Natural killer cell (primary cell): Measurements from ENCODE around the gene GPR25. TPM values are rescaled to one million over a fixed set of nuclear protein-coding genes. Genes with fewer than 3 reads are reported as not detected.

Experiments
- ATAC-seq, 3 donors: fragments of 150-1000 bp in 2 of 3; fragments of 200-7000 bp in 1 of 3; cut with Tn5 transposase; 1 replicate in 1 of 3; 2 replicates in 2 of 3; pipeline ENCODE4 v1.10.0; 2021; ENCODE audit warnings: mild to moderate bottlenecking in 2 of 3, moderate library complexity in 2 of 3
- DNase-seq, 2 donors: peaks; one replicate each; pipeline versions ENCODE4 v3.0.0 to v3.0.0-alpha.2; 2013 to 2021; ENCODE audit warnings: mixed read lengths in 1 of 2
- H3K27ac ChIP-seq: one replicate; pipeline ENCODE4 v1.5.1; 2013; ENCODE audit warnings: mild to moderate bottlenecking, low read length
- H3K27me3 ChIP-seq: one replicate; pipeline ENCODE4 v1.6.1; 2013; ENCODE audit warnings: low read length; ENCODE audit not compliant: control insufficient read depth, insufficient read depth
- H3K36me3 ChIP-seq: one replicate; pipeline ENCODE4 v1.6.1; 2013; ENCODE audit warnings: low read length; ENCODE audit not compliant: control insufficient read depth, insufficient read depth
- H3K4me1 ChIP-seq: one replicate; pipeline ENCODE4 v1.6.1; 2013; ENCODE audit warnings: low read length; ENCODE audit not compliant: control insufficient read depth, insufficient read depth
- H3K4me3 ChIP-seq: one replicate; pipeline ENCODE4 v1.5.1; 2013; ENCODE audit warnings: low read length
- H3K9me3 ChIP-seq: one replicate; pipeline ENCODE4 v1.6.1; 2013; ENCODE audit warnings: low read length; ENCODE audit not compliant: control insufficient read depth, insufficient read depth
- H3K27ac Mint-ChIP-seq, 2 donors: one replicate each; pipeline ENCODE4 v1.8.0; 2022; ENCODE audit warnings: mild to moderate bottlenecking in 2 of 2, mixed read lengths in 2 of 2, moderate library complexity in 1 of 2
- H3K27me3 Mint-ChIP-seq, 2 donors: one replicate each; pipeline ENCODE4 v1.8.0; 2022; ENCODE audit warnings: low read depth in 2 of 2, mixed read lengths in 2 of 2
- H3K36me3 Mint-ChIP-seq: one replicate; pipeline ENCODE4 v1.8.0; 2022; ENCODE audit warnings: mixed read lengths
- H3K4me1 Mint-ChIP-seq, 2 donors: one replicate each; pipeline ENCODE4 v1.8.0; 2022; ENCODE audit warnings: mixed read lengths in 2 of 2
- H3K4me3 Mint-ChIP-seq: one replicate; pipeline ENCODE4 v1.8.0; 2022; ENCODE audit warnings: mild to moderate bottlenecking, moderate library complexity, mixed read lengths
- H3K9me3 Mint-ChIP-seq, 2 donors: one replicate each; pipeline ENCODE4 v1.8.0; 2022; ENCODE audit warnings: mixed read lengths in 2 of 2
- CTCF ChIP-seq: fragments of 200-600 bp; IDR thresholded peaks from one replicate; pipeline ENCODE4 v1.8.0; 2022; ENCODE audit warnings: antibody characterized with exemption
- WGBS: methylation state at CpG from one replicate; pipeline ENCODE4 v1.1.7; 2013; ENCODE audit warnings: missing lambda C conversion rate; ENCODE audit not compliant: insufficient coverage; 5-methylcytosine and 5-hydroxymethylcytosine counted together
- intact Hi-C: fragments of 100-400 bp; cut with micrococcal nuclease; formaldehyde crosslinking; loops from one replicate; pipeline ENCODE4 v1.14.2; 2022
- total RNA-seq, 4 donors: library from RNA; stranded (reverse); fragments of 120-200 nt in 1 of 4; gene quantifications; one replicate each; pipeline versions ENCODE4 v1.2.3 to v1.2.4, GENCODE V29; 2013 to 2022

The GPR25 gene
- total RNA-seq, 3 donors from 2014 or later (not counting 1 experiment from before 2014, with no cell fraction given) = 2.1 to 9.4 (median 2.7) TPM

GRCh38 chr1:200886594-200886993 is 13.8 kb downstream of the GPR25 start:
- Mint-ChIP-seq H3K36me3 (no peaks in the 10 kb centered on the region), H3K4me1 (peaks cover 76 to 77% of the 10 kb centered on the region in 2 donors), H3K9me3 (no peaks in the 10 kb centered on the region), H3K4me3 (peak overlapping the region; percentile 89), H3K27me3 (peaks cover 0 to 2% of the 10 kb centered on the region in 2 donors), H3K27ac (peak overlapping the region; percentile 92 to 93)
- 100% methylated on average over 2 of the region's 2 CpGs for WGBS
- no peak for DNase-seq
- no peak for TF ChIP-seq CTCF
- no peak overlapping the region for H3K4me3 ChIP-seq
- intact Hi-C loops = loop anchor here (5.0 to 10.0 kb wide), 2 partner anchors 136 to 732 kb away; partner anchors contain the start of gene KIF21B
- H3K9me3 ChIP-seq = no peaks in the 10 kb centered on the region
- H3K4me1 ChIP-seq = peaks cover 72% of the 10 kb centered on the region
- ATAC-seq = no peak
- peak overlapping the region; percentile 31 for H3K27ac ChIP-seq
- peaks cover 3% of the 10 kb centered on the region for H3K27me3 ChIP-seq
- H3K36me3 ChIP-seq = no peaks in the 10 kb centered on the region

GRCh38 chr1:200887036-200887435 is 14.3 kb downstream of the GPR25 start:
- Histone ChIP-seq H3K9me3 (no peaks in the 10 kb centered on the region), H3K36me3 (no peaks in the 10 kb centered on the region), H3K4me3 (no peak overlapping the region), H3K27ac (peak overlapping the region; percentile 61), H3K27me3 (peaks cover 7% of the 10 kb centered on the region), H3K4me1 (peaks cover 77% of the 10 kb centered on the region)
- H3K36me3 Mint-ChIP-seq = no peaks in the 10 kb centered on the region
- H3K27ac Mint-ChIP-seq = peak overlapping the region; percentile 92 to 93
- H3K9me3 Mint-ChIP-seq = no peaks in the 10 kb centered on the region
- TF ChIP-seq CTCF = no peak
- 70% methylated on average over 11 of the region's 11 CpGs for WGBS
- peaks cover 77 to 80% of the 10 kb centered on the region in 2 donors for H3K4me1 Mint-ChIP-seq
- intact Hi-C loops = loop anchor here (5.0 to 10.0 kb wide), 2 partner anchors 135 to 732 kb away; partner anchors contain the start of gene KIF21B
- DNase-seq (peak in 1 of 2 donors; percentile 35), ATAC-seq (no peak)
- H3K27me3 Mint-ChIP-seq = peaks cover under 1 to 4% of the 10 kb centered on the region in 2 donors
- peak overlapping the region; percentile 89 for H3K4me3 Mint-ChIP-seq

GRCh38 chr1:200887772-200888348 is 15.1 kb downstream of the GPR25 start:
- H3K27me3 ChIP-seq = peaks cover 15% of the 10 kb centered on the region
- no peaks in the 10 kb centered on the region for H3K36me3 ChIP-seq
- WGBS = 36% methylated on average over 9 of the region's 9 CpGs
- ATAC-seq (peak in 1 of 3 donors; percentile 47), DNase-seq (no peak)
- no peaks in the 10 kb centered on the region for H3K9me3 Mint-ChIP-seq
- peak overlapping the region; percentile 89 for H3K4me3 Mint-ChIP-seq
- H3K9me3 ChIP-seq = no peaks in the 10 kb centered on the region
- peaks cover 7 to 8% of the 10 kb centered on the region in 2 donors for H3K27me3 Mint-ChIP-seq
- H3K4me1 Mint-ChIP-seq = peaks cover 76 to 81% of the 10 kb centered on the region in 2 donors
- peak overlapping the region; percentile 9 for H3K4me3 ChIP-seq
- no peak for TF ChIP-seq CTCF
- no peaks in the 10 kb centered on the region for H3K36me3 Mint-ChIP-seq
- intact Hi-C loops = loop anchor here (1.0 to 10.0 kb wide), 4 partner anchors 17 to 733 kb away; partner anchors contain the start of gene KIF21B
- peak overlapping the region; percentile 92 to 93 for H3K27ac Mint-ChIP-seq
- peak overlapping the region; percentile 61 for H3K27ac ChIP-seq
- peaks cover 79% of the 10 kb centered on the region for H3K4me1 ChIP-seq
